HG03354 (cell line): ENCODE data around the gene SLC12A6.

Source experiments
- ATAC-seq: cut with Tn5 transposase; IDR thresholded peaks from one replicate; pipeline ENCODE4 v1.9.1; 2021; ENCODE audit warnings: mild to moderate bottlenecking; ENCODE audit not compliant: unreplicated experiment, poor library complexity, severe bottlenecking

The SLC12A6 gene

DNA sequence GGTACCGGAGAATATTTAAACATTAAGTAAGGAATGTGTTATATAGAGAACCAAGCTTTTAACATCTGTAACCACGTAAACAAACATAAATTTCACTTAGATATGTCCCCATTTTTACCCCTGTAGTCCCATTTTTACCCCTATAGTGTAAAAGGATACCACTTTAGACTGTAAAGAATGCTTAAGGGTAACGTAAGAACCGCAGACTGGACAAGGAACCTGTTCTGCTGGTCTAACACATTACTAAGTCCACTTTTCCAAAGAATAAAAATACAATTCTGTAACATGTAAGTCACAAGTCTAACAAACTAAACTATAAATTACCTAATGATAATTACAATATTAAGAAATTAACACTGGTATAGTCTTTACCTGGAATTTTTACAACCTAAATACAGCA, 2.9 kb downstream of the SLC12A6 start:
- ATAC-seq, result no peak

DNA sequence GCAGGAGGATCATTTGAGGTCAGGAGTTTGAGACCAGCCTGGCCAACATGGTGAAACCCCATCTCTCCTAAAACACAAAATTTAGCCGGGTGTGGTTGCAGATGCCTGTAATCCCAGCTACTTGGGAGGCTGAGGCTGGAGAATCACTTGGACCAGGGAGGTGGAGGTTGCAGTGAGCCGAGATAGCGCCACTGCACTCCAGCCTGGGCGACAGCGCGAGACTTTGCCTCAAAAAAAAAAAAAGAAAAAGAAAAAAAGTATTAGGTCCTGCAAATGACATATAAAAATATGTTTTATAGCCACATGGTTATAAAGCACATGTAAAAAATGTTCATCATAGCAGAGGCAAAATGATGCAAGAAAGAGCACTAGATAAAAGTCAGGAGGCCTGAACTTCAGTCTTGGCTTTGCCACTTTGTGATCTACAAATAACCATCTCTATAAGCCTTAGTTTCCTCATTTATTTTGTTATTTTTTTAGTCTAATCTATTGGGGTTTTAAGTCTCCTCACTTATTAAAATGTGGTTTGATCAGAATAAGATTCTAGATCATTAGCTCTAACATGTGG, 4.9 kb downstream of the SLC12A6 start:
- no peak for ATAC-seq

DNA sequence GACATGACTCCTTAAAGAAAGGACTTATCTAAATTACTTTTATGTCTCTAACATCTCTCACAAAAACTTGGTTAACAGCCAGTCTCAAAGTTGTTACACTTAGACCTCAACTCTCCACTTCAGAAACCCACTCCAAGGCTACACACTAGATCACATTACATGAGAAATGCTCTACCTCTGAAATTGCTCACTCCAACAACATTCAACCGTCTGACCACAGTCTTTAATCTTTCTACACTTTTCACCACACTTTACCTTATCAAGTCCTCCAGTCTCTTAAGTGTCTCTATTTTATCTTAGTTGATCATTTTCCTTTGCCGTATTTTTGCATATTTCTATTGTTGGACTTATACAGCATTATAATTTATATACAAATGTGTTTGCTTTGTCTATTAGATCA, 5.8 kb downstream of the SLC12A6 start:
- no peak for ATAC-seq

DNA sequence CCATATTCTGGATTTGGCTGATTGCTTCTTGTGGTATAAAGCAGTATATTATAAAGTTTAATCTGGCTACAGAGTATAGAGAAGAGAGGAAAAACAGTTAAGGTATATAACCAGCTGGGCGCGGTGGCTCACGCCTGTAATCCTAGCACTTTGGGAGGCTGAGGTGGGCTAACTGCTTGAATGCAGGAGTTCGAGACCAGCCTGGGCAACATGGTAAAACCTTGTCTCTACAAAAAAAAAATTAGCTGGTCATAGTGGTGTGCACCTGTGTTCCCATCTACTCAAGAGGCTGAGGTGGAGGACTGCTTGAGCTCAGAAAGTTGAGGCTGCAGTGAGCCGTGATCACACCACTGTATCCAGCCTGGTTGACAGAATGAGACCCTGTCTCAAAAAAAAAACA, 7.3 kb downstream of the SLC12A6 start:
- ATAC-seq, result no peak

DNA sequence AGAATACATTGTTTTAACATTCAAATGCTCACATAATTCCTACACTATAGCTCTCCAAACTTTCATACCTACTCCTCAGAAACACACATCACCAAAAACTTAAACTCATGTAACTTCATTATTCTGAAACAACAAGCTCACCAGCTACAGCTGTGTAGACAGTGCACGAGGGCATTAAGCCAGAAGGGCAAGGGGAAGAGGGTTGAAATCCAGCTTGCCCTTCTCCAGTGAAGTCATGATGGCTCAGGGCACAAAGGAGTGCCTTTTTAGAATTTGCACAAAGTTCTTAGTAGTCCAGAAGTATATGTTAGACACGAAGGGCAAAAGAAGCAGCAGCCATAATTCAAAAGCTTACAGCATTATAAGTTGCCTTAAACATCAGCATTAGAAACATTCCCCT, 8.6 kb downstream of the SLC12A6 start:
- ATAC-seq, result no peak

DNA sequence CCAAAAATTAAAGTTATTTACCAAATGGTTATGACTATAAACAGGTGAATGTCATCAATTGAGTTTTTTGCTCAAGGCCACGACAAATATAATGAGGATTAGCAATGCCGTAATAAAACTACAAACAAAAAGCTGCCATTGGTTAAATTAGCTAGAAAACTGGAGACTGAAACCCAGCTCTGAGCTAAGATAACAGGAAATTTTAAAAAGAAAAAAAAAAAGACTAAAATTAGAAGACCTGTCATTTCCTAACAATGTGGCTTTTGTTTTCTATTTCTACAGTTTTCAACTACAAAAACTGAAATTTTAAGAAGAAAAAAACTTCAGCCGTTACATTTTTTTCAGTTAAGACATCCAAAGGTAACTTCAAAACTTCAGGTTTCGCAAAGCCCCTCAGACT, 9.7 kb downstream of the SLC12A6 start:
- ATAC-seq, result no peak

DNA sequence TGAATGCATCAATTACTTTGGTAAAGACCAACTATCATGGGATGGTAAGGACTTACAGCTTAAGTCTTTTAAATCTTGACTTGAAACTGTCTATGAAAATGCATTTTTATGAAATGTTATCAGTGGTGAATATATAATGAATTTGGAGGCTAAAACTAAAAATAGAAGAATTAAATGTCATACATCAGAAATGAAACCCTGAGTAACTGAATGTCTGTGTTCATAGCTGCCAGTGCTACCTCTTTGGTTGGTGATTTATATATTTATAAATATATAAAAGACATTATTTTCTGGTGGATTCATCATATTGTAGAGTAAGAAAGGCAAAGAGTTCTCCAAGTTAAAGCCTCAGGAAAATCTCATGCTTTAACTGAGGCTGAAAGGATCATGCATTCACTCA, 12.2 kb downstream of the SLC12A6 start:
- no peak for ATAC-seq

DNA sequence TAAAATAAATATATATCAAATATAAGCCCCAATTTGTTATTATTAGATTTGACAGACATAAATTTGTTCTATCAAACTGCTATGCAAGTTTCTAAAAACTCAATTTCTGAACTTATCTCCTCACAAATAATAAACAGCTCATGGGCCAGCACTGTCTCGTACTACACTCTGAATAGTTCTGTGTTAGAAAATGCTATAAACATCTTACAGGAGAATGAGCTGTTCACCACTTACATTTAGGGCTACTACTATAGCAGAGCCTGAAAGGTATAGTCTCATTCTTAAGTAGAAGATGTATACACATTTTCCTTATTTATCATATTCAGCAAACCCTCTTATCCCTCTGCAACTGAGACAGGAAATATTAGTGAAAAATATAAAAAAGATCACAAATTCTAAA, 12.6 kb downstream of the SLC12A6 start:
- no peak for ATAC-seq

DNA sequence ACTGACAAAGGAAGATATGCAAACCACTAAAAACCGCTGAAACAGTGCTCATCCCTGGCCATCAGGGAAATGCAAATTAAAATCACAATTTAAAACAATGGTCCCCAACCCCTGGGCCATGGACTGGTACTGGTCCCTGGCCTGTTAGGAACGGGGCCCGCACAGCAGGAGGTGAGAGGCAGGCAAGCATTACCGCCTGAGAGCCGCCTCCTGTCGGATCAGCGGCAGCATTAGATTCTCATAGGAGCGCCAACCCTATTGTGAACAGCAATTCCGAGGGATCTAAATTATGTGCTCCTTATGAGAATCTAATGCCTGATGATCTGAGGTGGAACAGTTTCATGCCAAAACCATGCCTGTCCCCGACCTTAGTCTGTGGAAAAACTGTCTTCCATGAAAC, 14.4 kb downstream of the SLC12A6 start:
- ATAC-seq, result no peak

DNA sequence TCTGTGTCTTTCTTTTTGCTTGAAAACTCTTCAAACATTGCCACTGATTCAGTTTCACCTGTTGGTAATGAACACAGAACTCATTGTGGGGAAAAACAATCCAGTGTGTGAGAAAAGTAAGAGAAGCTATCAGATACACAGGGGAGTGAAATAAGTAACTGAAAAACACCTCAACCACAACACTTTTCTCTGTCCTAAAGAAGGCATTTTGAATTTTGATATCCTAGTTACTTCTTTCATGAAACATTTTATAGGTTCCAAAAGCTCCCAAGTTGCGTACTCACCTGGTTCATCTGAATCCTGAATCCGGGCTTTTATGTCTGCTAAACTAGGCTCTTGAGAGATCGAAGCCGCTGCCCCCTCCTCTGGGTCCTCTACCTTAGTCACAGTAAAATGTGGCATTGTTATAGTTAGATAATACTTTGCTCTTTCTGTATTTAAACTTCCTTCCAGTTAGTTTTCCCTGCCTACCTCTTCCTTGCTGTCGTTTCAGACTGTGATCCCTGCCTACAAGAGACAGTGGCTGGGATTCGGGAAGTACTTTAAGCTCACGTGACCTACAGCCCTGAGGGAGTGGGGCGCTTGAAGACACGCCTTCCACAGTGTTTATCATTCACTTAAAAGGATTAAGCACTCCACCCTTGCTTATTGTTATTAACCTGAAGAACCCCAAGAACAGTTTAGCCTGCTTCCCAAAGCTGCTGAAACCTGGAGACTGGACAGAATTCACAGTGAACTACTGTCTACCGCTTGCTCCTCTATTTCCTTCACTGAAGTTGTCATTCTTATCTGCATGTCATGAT, 19.1 kb downstream of the SLC12A6 start:
- peak; percentile 83 for ATAC-seq

DNA sequence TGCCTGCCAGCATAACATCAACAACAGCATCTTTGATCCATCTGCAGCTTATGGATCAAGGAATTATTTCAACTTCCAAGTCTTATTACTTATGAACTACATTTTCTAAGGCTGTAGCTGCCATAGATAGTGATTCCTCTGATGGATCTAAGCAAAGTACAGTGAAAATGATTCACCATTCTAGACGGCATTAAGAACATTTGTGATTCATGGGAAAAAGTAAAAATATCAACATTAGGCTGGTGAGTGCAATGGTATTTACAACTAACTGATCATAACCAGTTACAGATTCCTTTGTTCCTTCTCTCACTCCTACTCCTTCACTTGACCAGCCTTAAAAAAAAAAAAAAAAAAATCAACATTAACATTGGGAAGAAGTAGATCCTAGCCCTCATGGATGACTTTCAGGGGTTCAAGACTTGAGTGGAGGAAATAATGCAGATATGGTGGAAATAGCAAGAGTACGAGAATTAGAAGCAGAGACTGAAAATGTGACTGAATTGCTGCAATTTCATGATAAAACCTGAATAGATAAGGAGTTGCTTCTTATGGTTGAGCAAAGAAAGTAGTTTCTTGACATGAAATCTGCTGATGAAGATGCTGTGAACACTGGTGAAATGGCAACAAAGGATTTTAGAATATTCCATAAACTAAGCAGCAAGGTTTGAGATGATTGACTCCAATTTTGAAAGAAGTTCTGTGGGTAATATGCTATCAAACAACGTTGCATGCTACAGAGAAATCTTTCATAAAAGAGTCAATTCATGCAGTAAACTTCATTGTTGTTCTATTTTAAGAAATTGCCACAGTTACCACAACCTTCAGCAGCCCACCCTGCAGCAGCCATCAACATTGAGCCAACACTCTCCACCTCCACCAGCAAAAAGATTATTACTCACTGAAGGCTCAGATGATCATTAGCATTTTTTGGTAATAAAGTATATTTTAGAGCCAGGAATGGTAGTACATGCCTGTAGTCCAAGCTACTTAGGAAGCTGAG, 22.8 kb downstream of the SLC12A6 start:
- ATAC-seq, result no peak

DNA sequence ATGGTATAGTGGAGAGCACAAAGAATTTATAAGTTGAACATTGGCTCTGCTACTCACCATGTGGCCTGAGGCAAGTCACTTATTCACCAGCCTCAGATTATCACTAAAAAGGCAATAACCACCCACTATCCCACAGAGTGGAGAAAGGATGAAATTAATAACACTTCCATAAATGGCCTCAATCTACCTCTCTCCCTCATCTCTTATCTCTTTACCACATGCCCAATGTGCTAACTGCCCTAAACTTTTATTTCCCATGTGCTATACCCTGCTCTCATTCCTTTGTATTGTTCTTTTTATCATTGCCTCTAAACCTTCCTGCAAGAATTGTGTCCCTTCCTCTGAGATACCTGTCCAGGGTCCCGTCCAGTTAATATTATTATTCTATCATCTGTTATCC, 26.0 kb downstream of the SLC12A6 start:
- no peak for ATAC-seq

DNA sequence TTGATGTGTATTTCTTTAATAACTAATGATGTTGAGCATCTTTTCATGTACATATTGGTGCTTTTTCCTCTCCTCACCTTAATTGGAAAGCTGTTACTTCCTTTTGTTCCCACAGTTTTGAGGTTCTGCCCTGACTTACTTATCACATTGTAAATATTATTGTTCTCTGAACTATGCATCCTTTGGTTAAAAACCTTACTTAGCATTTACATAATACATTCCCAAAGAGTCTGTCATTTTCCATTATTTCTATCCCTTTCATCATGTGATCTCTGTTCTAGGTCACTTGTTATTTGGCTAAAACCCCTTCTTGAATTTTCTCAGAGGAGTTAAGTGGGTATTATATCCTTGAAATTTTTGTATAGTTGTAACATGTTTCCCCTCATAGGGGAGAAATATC, 33.0 kb downstream of the SLC12A6 start:
- ATAC-seq, result no peak

DNA sequence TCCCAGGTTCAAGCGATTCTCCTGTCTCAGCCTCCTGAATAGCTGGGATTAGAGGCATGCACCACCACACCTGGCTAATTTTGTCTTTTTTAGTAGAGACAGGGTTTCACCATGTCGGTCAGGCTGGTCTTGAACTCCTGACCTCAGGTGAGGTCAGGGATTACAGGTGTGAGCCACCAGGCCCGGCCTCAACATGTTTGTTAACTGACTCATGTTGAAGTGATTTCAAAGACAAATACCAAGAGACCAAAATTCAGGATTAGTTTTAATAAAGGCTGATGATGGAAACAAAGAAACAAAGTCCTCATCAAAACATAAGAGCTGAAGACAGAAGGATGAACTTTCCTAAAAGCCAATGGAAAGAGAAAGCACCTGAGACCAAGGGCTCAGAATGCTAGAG, 36.5 kb downstream of the SLC12A6 start:
- no peak for ATAC-seq

DNA sequence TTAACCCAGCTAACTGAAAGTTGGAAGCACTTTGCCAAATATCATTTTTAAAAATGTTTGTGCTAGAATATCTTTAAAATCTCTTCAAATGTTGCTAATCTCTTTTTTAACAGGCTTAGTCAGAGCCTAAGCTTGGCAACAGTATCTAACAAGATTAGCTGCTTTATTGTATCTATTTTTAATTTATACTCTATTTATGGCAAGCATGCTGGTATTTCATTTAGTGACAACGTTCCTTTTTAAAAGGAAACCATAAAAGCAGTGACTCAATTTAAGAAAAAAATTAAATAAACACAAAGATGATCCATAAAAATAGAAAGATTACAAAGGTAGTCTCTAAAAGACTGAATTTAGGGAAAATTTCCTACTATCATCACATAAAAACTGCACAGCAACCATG, 40.5 kb downstream of the SLC12A6 start:
- ATAC-seq, result no peak

DNA sequence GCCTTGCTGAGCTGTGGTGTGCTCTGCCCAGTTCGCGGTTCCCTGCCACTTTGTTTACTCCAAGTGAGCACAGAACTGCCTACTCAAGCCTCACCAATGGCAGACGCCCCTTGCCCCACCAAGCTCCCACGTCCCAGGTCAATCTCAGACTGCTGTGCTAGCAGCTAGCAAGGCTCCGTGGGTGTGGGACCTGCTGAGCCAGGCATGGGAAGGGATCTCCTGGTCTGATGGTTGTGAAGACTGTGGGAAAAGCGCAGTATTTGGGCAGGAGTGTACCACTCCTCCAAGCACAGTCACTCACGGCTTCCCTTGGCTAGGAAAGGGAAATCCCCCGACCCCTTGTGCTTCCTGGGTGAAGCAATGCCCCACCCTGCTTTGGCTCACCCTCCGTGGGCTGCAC, 45.0 kb downstream of the SLC12A6 start:
- no peak for ATAC-seq

DNA sequence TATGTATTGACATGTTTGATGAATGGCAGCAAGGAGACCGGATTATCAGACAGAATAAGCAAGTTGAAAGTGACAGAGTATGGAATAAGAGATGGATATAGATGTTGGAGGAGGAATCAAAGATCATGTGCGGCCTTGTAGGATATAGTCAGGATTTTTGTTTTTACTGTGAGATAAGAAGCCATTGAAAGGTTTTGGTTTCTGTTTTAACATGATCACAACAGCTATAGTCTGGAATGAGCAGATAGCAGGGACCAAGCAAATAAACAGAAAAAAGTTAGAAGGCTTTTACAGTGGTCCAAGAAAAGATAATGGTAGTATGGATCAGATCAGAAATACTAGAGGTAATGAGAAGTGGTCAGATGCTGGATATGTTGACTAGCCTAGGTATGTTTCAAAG, 52.6 kb downstream of the SLC12A6 start:
- no peak for ATAC-seq

DNA sequence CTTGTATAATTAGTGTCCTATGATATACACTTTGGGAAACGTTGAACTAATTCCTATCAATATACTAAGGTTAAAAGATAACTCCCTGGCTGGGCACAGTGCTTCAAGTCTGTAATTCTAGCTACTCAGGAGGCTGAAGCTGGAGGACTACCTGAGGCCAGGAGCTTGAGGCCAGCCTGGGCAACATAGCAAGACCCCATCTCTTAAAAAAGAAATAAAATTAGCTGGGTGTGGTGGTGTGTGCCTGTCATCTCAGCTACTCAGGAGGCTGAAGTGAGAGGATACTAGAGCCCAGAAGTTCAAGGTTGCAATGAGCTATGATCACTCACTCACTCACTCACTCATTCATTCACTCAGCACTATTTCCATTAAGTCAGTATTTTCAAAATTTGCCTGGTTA, 55.2 kb downstream of the SLC12A6 start:
- ATAC-seq, result no peak

DNA sequence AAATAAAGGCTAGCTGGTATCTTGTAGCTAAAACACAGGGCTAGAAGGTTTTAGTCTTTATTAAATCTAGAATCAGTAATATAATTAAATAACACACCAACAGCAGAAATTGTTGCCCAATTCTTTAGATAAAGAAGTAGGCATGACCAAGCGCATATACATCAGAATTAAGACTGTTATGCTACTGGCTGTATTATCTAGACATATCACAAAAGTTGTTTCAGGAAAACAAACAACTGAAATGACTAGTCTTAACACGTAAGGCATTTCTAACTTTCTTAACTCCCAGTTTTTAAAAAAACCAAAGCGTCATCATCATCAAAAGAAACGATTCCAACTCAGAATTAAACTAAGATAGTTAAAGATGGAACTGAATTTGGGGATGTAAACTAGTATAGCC, 57.4 kb downstream of the SLC12A6 start:
- no peak for ATAC-seq

DNA sequence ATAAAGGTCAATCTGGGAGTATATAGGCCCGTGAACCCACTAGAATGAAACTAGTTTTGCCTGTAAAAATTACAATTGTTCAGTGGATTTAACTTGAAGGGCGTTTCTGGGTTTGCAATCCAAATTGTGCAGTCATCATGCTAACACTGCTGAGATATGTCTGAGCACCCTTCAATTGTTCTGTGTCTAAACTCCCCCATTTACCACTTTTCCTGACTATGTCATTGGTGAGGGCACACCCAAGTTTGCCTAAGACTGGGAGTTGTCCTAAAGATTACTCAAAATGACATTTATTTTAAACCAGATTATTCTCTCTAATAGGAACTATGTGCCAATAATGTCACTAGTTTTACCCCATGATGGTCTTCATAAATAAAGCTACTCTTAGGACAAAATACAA, 58.2 kb downstream of the SLC12A6 start:
- no peak for ATAC-seq

DNA sequence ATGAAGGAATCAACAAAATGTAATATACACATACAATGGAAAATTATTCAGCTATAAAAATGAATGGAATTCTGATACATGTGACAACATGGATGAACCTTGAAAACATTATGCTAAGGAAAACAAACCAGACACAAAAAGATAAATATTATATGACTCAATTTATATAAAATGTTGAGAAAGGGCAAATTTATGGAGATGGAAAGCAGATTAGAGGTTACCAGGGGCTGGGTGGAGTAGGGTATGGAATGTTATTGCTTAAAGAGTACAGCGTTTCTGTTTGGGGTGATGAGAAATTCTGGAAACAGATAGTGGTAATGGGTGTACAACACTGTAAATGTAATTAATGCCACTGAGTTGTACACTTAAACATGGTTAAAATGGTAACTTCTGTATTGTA, 61.9 kb downstream of the SLC12A6 start:
- ATAC-seq, result no peak
